NCI-H345 treated with DMSO at 0.1 percent for 48 hours (cell line): ENCODE results near the gene CDT1.
"Not testable (repeated sequence)": the region's sequence is repeated elsewhere in the genome, so short reads cannot be mapped to it uniquely, and the experiment has no call there.

Experiments used
- DNase-seq: peaks from one replicate; lab custom pipeline; 2025; ENCODE audit not compliant: unreplicated experiment; lab: John Stamatoyannopoulos, UW

Gene CDT1

DNA sequence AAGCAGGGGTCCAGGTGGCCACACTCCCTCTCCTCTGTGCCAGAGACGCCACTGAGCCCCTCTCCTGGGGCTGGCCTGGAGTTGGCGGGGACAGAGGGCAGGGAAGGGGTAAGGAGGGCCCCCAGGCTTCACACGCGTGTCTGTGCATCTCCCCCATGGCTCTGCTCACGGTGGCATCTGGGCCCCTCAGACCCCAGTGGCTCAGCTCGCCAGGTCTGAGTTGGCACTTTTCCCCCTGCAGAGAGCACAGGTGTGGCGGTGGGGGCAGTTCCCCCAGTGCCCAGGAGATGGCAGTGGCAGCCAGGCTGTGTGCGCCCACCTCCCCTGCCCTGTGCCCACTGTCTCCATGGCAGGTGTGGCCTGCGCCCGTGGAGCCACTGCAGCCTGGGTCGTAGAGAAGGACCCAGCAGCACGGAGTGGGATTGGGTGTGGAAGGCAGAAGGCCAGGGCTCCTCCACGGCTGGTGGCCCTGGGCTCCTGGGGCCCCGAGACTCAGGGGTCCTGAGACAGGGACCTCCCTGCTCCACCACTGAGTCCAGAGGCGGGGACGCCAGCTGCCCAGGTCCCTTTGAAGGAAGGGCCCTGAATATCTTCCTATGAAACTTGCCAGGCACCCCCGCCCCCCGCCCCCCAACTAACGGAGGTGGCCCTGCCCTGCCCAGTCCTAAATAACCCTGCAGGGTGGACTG is 12.5 kb downstream of the CDT1 start:
- no peak for DNase-seq

DNA sequence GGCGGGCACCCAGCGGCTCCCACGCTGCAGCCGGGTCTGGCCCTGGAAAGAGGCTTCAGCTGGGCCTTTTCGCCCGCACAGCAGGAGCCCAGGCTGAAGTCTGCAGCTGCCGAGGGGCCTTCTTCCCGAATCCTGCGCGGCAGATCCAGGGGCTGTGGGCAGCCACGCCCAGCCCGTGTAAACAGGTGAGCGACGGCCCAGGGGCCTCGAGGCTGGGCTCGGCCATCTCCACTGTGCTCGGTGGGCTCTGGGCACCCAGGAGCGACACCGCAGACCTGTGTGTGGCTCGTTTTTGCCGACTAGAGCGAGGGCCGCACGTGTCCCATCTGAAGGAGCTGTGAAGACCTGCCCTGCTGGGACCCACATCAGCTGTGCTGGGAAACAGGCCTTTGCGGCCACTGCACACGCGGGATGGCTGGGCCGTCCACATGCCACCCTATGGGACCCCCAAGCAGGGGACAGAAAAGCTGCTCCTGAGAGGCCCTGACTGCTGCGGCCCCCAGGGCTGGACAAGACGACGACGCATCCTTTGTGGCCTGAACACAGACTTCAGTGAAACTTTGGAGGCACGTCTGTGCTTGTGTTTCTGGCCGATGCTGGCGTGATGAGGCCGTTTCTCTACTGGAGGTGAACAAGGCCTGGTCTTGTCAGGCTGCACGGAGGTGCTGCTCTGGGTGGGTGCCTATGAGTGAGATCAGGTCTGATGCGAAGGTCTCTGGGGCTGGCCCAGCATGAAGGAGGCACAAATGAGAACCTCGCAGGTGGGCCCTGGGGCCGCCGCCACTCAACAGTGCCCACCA is 13.3 kb downstream of the CDT1 start:
- DNase-seq: no peak

DNA sequence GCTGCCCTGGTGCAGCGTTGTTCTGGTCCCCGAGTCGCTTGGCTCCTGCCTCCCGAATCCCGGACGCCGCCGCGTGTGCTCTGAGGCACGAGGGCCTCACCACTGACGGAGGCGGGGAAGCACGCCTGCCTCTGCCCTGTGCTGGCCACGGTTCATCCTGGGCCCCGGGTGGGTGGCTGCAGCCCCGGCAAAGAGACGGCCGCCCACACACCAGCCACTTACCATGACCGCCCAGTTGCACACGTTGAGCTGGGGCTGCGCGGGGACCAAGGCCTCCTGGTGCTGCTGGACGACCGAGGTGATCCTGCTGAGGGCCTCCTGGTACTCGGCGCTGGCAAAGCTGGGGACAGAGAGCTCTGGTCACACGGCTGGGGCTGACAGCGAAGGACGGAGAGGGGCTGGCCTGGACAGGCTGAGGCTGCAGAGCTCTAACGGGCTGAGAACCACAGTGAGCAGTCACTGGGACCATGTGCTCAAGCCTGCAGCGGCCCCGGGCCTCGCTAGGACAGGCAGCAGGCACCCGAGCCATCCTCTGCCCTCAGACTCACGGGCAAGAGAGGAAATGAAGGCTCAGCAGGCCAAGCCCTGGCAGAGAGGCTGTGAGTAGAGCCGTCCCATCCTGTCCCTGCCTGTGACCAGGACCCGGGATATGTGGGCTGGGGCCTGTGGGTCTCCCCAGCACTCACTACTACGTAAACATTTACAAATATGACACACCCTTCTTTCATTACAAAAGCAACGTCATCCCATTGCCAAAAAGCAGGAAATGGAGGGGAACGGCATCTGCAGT is 14.4 kb downstream of the CDT1 start:
- no peak for DNase-seq

- DNase-seq: no peak
Measured at GRCh38 chr16:88818575-88818874, 14.9 kb downstream of the CDT1 start.

GRCh38 chr16:88819126-88819525 is 15.5 kb downstream of the CDT1 start:
- DNase-seq: no peak

DNA sequence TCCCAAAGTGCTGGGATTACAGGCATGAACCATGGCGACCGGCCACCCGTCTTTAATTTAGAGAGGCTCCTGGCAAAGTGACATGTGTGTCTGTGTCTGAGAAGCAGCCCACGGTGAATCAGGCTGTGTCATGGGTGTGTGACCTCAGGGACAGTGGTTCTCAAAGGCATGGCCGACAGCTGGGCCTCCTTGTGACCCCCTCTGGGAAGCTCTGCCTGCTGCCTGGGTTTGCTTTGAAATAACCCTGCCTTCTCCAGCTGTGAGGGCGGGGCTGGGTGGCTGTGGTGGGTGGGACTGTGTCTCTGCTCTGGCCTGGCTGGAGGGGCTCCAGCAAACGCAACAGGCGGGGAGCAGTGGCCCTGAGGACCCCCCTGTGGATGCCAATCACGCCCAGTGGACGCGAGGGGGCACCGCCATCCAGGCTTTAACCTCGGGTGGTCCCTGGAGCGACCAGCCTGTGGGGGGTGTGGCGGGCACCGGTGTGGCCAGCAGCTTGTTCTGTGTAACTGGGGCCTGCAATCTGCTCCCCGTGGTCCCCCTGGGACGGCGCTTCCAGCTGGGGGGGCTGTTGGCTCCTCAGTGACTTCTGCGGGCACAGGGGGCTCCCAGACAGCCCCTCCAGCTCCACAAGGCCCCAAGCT is 16.9 kb downstream of the CDT1 start:
- DNase-seq: no peak

GRCh38 chr16:88821168-88821850 is 17.7 kb downstream of the CDT1 start:
- no peak for DNase-seq

GRCh38 chr16:88822281-88823040 is 18.9 kb downstream of the CDT1 start:
- DNase-seq: no peak

- not testable (repeated sequence) for DNase-seq
Measured at GRCh38 chr16:88823646-88824045, 20.1 kb downstream of the CDT1 start.

- no peak for DNase-seq
Measured at GRCh38 chr16:88824256-88825077, 20.9 kb downstream of the CDT1 start.

GRCh38 chr16:88825146-88825545 is 21.6 kb downstream of the CDT1 start:
- no peak for DNase-seq

DNA sequence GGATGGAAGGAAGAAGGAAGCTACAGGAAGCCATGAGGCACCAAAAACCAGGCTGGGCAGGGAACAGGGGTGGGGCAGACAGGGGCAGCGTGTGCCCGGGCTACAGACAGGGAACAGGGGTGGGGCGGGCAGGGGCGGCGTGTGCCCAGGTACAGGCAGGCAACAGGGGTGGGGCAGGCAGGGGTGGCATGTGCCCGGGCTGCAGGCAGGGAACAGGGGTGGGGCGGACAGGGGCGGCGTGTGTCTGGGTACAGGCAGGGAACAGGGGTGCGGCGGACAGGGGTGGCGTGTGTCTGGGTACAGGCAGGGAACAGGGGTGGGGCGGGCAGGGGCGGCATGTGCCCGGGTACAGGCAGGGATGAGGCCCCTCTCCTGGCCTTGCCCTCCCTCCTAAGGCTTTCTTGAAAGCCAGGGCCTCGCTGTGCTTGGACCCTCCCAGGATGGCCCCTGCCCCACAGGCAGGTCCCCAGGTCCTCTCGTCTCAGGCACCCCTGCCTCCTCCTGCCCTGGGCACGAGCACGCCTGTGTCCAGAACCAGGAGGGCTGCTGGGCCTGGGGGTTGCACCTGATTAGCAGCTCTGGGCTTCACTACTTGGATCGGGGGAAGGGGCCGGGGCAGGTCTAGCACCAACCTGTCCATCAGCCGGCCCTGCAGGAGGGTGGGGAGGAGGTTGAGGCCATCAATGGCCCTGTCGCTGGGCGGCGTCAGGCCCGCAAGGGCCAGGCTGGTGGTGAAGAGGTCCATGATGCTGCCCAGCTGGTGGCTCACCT is 22.7 kb downstream of the CDT1 start:
- DNase-seq: no peak

DNA sequence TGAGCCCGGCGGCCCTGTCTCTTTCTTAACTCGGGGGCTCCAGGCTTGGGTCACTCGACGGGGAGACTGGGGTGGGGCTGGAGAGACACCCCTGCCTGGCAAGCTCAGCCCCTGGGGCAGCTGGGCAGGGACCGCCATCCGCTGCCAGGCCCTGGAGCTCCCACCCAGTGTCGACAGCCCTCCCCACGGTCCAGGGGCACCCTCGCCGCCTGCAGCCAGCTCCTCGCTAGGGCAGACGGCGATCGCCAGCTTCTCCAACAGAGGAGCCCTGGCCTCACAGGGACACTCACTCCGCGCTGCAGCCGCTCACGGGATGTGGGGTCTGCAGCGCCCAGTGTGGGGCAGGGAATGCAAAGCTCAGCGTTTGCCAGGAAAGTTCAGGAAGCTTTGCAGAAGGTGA is 24.1 kb downstream of the CDT1 start:
- no peak for DNase-seq

- DNase-seq: no peak
Measured at GRCh38 chr16:88828711-88829110, 25.1 kb downstream of the CDT1 start.

GRCh38 chr16:88830258-88830657 is 26.7 kb downstream of the CDT1 start:
- DNase-seq: no peak

DNA sequence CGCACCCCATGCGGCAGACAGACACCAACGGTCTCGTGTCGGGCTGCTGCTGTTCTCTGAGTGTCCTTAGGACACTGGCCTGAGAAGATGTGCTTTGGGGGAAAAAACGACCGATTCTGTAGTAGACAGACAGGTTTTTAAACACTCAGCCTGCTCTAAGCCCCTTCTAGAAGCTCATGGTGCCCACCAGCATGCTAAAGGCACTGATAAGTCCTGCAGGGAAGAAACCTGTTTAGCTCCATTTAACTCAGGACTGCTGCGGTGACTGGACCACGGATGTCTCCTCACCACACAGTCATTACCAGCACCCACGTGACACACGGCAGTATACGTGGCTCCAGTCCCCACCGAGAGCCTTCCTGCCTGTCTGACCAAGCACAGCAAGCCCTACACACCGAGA is 27.2 kb downstream of the CDT1 start:
- no peak for DNase-seq

DNA sequence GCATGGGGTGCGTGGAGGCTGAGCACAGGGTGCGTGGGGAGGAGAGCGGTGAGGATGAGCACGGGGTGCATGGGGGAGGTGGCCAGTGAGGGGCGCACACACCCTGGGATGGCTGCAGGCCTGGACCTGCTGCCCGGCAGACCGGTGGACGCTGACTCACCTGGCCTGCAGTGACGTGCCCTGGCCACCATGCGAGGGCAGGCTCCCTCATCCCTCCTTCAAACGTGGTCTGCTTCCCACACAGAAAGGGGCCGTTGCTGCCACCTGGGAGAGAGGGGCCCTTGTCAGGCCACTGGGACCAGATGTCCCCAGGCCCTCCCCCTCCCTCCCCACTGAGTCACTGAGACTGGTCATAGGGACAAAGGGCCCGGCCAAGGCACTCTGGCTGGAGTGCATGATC is 28.2 kb downstream of the CDT1 start:
- DNase-seq: no peak

GRCh38 chr16:88833086-88833485 is 29.5 kb downstream of the CDT1 start:
- no peak for DNase-seq

GRCh38 chr16:88834670-88835069 is 31.1 kb downstream of the CDT1 start:
- no peak for DNase-seq
